ENCODE results near the gene TMEM92.
"Not testable (repeated sequence)": the region's sequence is repeated elsewhere in the genome, so short reads cannot be mapped to it uniquely, and the experiment has no call there.

TMEM92 gene

GRCh38 chr17:50295021-50295420 is 20.8 kb downstream of the TMEM92 start:
- no peak overlapping the region for H3K4me3 ChIP-seq (ENCODE audit: control insufficient read depth, low read depth, low read length)
- no peak for DNase-seq (ENCODE audit: low read depth)
- no peak for TF ChIP-seq CTCF (IDR thresholded peaks at IDR 0.05; ENCODE audit: control insufficient read depth, insufficient read depth, low read depth, low read length, missing control alignments)

GRCh38 chr17:50297407-50297865 is 23.2 kb downstream of the TMEM92 start:
- TF ChIP-seq CTCF (IDR thresholded peaks at IDR 0.05; ENCODE audit: control insufficient read depth, insufficient read depth, low read depth, low read length, missing control alignments), result peak; percentile 99
- no peak overlapping the region for H3K4me3 ChIP-seq (ENCODE audit: control insufficient read depth, low read depth, low read length)
- no peak for DNase-seq (ENCODE audit: low read depth)

- no peak for TF ChIP-seq CTCF (IDR thresholded peaks at IDR 0.05; ENCODE audit: control insufficient read depth, insufficient read depth, low read depth, low read length, missing control alignments)
- no peak overlapping the region for H3K4me3 ChIP-seq (ENCODE audit: control insufficient read depth, low read depth, low read length)
- no peak for DNase-seq (ENCODE audit: low read depth)
Observed at GRCh38 chr17:50298018-50298417, 23.8 kb downstream of the TMEM92 start.

- TF ChIP-seq CTCF (IDR thresholded peaks at IDR 0.05; ENCODE audit: control insufficient read depth, insufficient read depth, low read depth, low read length, missing control alignments), result no peak
- DNase-seq (ENCODE audit: low read depth), result no peak
- H3K4me3 ChIP-seq (ENCODE audit: control insufficient read depth, low read depth, low read length), result no peak overlapping the region
Observed at GRCh38 chr17:50299776-50300175, 25.5 kb downstream of the TMEM92 start.

GRCh38 chr17:50300824-50301223 is 26.6 kb downstream of the TMEM92 start:
- DNase-seq (ENCODE audit: low read depth); H3K4me3 ChIP-seq (ENCODE audit: control insufficient read depth, low read depth, low read length): not testable (repeated sequence)

GRCh38 chr17:50301891-50302584 is 27.8 kb downstream of the TMEM92 start:
- DNase-seq (ENCODE audit: low read depth), result no peak
- H3K4me3 ChIP-seq (ENCODE audit: control insufficient read depth, low read depth, low read length), result no peak overlapping the region
- TF ChIP-seq CTCF (IDR thresholded peaks at IDR 0.05; ENCODE audit: control insufficient read depth, insufficient read depth, low read depth, low read length, missing control alignments), result no peak

- no peak for DNase-seq (ENCODE audit: low read depth)
- H3K4me3 ChIP-seq (ENCODE audit: control insufficient read depth, low read depth, low read length), result no peak overlapping the region
- TF ChIP-seq CTCF (IDR thresholded peaks at IDR 0.05; ENCODE audit: control insufficient read depth, insufficient read depth, low read depth, low read length, missing control alignments), result no peak
Observed at GRCh38 chr17:50303051-50303450, 28.8 kb downstream of the TMEM92 start.

Data from AG09309 (cell line).